Measurements from ENCODE around the gene FSTL4.

- TF ChIP-seq CTCF (CRISPR knock-in tag; IDR thresholded peaks at IDR 0.05) (no peak), MAX (IDR thresholded peaks at IDR 0.05) (no peak), EED (CRISPR knock-in tag; IDR thresholded peaks at IDR 0.05) (no peak), PHF8 (CRISPR knock-in tag; IDR thresholded peaks at IDR 0.05) (no peak)
Observed at GRCh38 chr5:133589286-133589685, 23.1 kb downstream of the FSTL4 start.

Data from HepG2 (cell line).